CD4-positive, alpha-beta T cell (primary cell): ENCODE data around the gene MYH11. TPM values are rescaled to one million over a fixed set of nuclear protein-coding genes. Genes with fewer than 3 reads are reported as not detected.
"Not testable (repeated sequence)": the region's sequence is repeated elsewhere in the genome, so short reads cannot be mapped to it uniquely, and the experiment has no call there.

ENCODE experiments used
- ATAC-seq: fragments of 200-7000 bp; cut with Tn5 transposase; one replicate; pipeline ENCODE4 v1.10.0; 2022; ENCODE audit warnings: mild to moderate bottlenecking; ENCODE audit not compliant: poor library complexity
- CTCF ChIA-PET: fragments of 350-600 bp; sonication (Branson Sonifier 250); formaldehyde crosslinking; loops from one replicate; lab custom pipeline; 2021; ENCODE audit warnings: antibody characterized with exemption, inconsistent platforms; lab: Charles Lee
- POLR2A ChIA-PET: fragments of 350-600 bp; sonication (Branson Sonifier 250); formaldehyde crosslinking; loops from one replicate; lab custom pipeline; 2021; ENCODE audit warnings: antibody characterized with exemption, inconsistent platforms; lab: Charles Lee
- DNase-seq, 14 experiments: peaks; one replicate each; pipeline ENCODE4 v3.0.0-alpha.2; 2013 to 2020; ENCODE audit warnings: mixed read lengths in 2 of 14
- H3K27ac ChIP-seq, 2 donors: one replicate each; pipeline versions ENCODE4 v1.5.1 to v1.7.0; 2013; ENCODE audit warnings: low read length in 2 of 2, low read depth in 1 of 2, mild to moderate bottlenecking in 1 of 2
- H3K27me3 ChIP-seq, 2 experiments: 1 replicate in 1 of 2; 2 replicates in 1 of 2; pipeline versions ENCODE4 v1.6.1 to v1.7.0; 2013; ENCODE audit warnings: low read length in 2 of 2, control low read depth in 1 of 2, mild to moderate bottlenecking in 1 of 2, moderate library complexity in 1 of 2; ENCODE audit not compliant: insufficient read depth in 2 of 2, control insufficient read depth in 1 of 2
- H3K36me3 ChIP-seq: one replicate; pipeline ENCODE4 v1.6.1; 2013; ENCODE audit warnings: low read length, control low read depth; ENCODE audit not compliant: insufficient read depth
- H3K4me1 ChIP-seq: one replicate; pipeline ENCODE4 v1.6.1; 2013; ENCODE audit warnings: low read length, control low read depth; ENCODE audit not compliant: insufficient read depth
- H3K4me3 ChIP-seq: one replicate; pipeline ENCODE4 v1.5.1; 2013; ENCODE audit warnings: mild to moderate bottlenecking, low read length, moderate library complexity
- H3K9me3 ChIP-seq, 2 experiments: 1 replicate in 1 of 2; 2 replicates in 1 of 2; pipeline versions ENCODE4 v1.6.1 to v1.7.0; 2013; ENCODE audit warnings: low read length in 2 of 2, mild to moderate bottlenecking in 2 of 2, control low read depth in 1 of 2, moderate library complexity in 1 of 2; ENCODE audit not compliant: control insufficient read depth in 1 of 2, insufficient read depth in 1 of 2
- H3K27ac Mint-ChIP-seq: one replicate; pipeline ENCODE4 v1.8.0; 2020; ENCODE audit warnings: mixed read lengths
- H3K27me3 Mint-ChIP-seq: one replicate; pipeline ENCODE4 v1.8.0; 2021; ENCODE audit warnings: mixed read lengths
- H3K36me3 Mint-ChIP-seq: one replicate; pipeline ENCODE4 v1.8.0; 2021; ENCODE audit warnings: low read depth, mixed read lengths
- H3K4me1 Mint-ChIP-seq: one replicate; pipeline ENCODE4 v1.8.0; 2021; ENCODE audit warnings: low read depth, mixed read lengths
- H3K4me3 Mint-ChIP-seq: one replicate; pipeline ENCODE4 v1.8.0; 2020; ENCODE audit warnings: mild to moderate bottlenecking, mixed read lengths
- H3K9me3 Mint-ChIP-seq: one replicate; pipeline ENCODE4 v1.8.0; 2020; ENCODE audit warnings: mixed read lengths
- intact Hi-C, 2 experiments: fragments of 100-400 bp; cut with DNase I in 1 of 2; cut with micrococcal nuclease in 1 of 2; formaldehyde crosslinking; loops; one replicate each; pipeline versions ENCODE4 v1.15.1 to v1.9.0; 2023 to 2025; cut with DNase I, micrococcal nuclease
- total RNA-seq, 174 experiments: library from RNA in 2 of 174; stranded (reverse) in 2 of 174; gene quantifications; one replicate each; pipeline ENCODE4 v1.2.3 and lab custom pipeline; 2021 to 2026
- TF ChIP-seq, protein P1 (sequence below): fragments of 200-600 bp; IDR thresholded peaks from one replicate; pipeline ENCODE4 v1.8.0; 2022; ENCODE audit warnings: antibody characterized with exemption, mild to moderate bottlenecking

The MYH11 gene
- total RNA-seq, 2 experiments from 2014 or later: not detected

DNA sequence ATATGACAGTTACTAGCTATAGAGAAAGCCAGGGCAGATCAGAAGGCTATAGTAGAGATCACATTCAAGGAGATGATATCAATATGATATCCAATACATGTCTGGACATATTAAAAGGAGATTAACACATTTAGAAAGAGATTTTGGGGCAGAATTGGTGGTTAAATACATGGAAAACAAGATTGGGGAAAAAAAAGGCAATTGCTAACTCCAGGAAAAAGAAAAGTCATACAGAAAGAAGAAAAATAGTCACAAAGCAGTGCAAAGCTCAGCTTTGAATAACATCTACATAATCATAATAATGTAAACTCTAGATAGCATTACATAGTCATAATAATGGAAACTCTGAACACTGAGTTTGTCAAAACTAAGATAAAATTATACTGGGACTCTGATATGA, 40.6 kb downstream of the MYH11 start:
- H3K9me3 Mint-ChIP-seq: peaks cover 8% of the 10 kb centered on the region
- H3K4me1 Mint-ChIP-seq: no peaks in the 10 kb centered on the region
- ChIA-PET POLR2A (no interaction called here), CTCF (no interaction called here)
- H3K27ac Mint-ChIP-seq: no peak overlapping the region
- Histone ChIP-seq H3K4me1 (no peaks in the 10 kb centered on the region), H3K9me3 (peaks cover 15 to 18% of the 10 kb centered on the region in 2 experiments), H3K27ac (no peak overlapping the region), H3K4me3 (no peak overlapping the region), H3K27me3 (peaks cover 5 to 12% of the 10 kb centered on the region in 2 experiments), H3K36me3 (no peaks in the 10 kb centered on the region)
- peaks cover 11% of the 10 kb centered on the region for H3K27me3 Mint-ChIP-seq
- no peak overlapping the region for H3K4me3 Mint-ChIP-seq
- TF ChIP-seq, protein P1, sequence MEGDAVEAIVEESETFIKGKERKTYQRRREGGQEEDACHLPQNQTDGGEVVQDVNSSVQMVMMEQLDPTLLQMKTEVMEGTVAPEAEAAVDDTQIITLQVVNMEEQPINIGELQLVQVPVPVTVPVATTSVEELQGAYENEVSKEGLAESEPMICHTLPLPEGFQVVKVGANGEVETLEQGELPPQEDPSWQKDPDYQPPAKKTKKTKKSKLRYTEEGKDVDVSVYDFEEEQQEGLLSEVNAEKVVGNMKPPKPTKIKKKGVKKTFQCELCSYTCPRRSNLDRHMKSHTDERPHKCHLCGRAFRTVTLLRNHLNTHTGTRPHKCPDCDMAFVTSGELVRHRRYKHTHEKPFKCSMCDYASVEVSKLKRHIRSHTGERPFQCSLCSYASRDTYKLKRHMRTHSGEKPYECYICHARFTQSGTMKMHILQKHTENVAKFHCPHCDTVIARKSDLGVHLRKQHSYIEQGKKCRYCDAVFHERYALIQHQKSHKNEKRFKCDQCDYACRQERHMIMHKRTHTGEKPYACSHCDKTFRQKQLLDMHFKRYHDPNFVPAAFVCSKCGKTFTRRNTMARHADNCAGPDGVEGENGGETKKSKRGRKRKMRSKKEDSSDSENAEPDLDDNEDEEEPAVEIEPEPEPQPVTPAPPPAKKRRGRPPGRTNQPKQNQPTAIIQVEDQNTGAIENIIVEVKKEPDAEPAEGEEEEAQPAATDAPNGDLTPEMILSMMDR: no peak
- intact Hi-C loops: no loop called here
- no peak for DNase-seq
- no peaks in the 10 kb centered on the region for H3K36me3 Mint-ChIP-seq
- no peak for ATAC-seq

- H3K27ac ChIP-seq, ATAC-seq, H3K4me3 Mint-ChIP-seq, POLR2A ChIA-PET, H3K4me1 Mint-ChIP-seq, DNase-seq, H3K4me3 ChIP-seq, H3K36me3 Mint-ChIP-seq, intact Hi-C loops, H3K27ac Mint-ChIP-seq, H3K36me3 ChIP-seq, H3K4me1 ChIP-seq, H3K9me3 Mint-ChIP-seq, CTCF ChIA-PET: not testable (repeated sequence)
- Histone ChIP-seq H3K9me3 (peaks cover 14 to 18% of the 10 kb centered on the region in 2 experiments), H3K27me3 (peaks cover 5 to 19% of the 10 kb centered on the region in 2 experiments)
- H3K27me3 Mint-ChIP-seq: peaks cover 24% of the 10 kb centered on the region
Observed at GRCh38 chr16:15812401-15812750, 44.5 kb downstream of the MYH11 start.

DNA sequence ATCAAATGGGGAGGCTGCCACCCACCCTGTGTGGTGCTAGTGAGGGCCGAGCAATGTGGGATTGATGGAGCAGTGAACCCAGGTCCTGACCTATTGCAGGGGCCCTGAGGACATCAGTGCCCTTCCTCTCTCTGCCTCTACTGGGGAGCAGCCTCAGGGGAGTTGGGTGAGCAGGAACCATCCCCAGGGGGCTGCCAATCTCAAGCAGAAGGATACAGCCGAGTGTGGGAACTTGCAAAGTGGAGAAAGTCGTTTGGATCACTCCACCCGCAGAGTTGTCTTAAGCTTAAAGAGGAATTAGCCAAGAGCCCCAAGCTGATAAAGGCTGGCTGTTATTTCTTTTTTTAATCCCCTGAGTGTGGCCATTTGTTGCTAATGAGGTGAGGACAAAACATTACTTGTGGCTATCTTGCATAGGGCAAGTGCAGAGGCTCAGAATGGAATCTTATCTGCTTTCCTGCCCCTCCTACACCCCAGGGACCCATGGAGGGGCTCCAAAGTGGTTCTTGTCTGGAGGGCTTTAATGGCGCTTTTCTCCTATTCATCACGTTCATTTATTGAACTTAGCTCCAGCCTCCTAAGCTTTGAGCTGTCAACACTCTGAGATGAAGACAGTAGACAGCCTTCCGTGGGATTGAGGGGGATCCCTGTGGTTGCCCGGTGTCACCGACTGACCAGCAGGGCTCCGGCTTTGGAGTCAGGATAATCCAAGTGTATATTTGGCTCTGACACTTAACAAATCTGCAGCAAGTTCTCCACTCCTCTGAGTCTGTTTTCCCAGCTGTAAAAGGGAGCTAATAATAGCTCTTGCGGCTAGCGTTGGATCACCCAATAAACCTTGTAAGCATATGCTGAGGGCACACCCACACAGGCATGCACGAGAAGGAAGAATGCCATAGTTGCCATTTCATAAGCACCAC, 45.1 kb downstream of the MYH11 start:
- intact Hi-C loops: no loop called here
- ChIA-PET POLR2A (no interaction called here), CTCF (no interaction called here)
- Histone ChIP-seq H3K4me1 (no peaks in the 10 kb centered on the region), H3K9me3 (peaks cover 9 to 18% of the 10 kb centered on the region in 2 experiments), H3K4me3 (no peak overlapping the region), H3K36me3 (no peaks in the 10 kb centered on the region), H3K27me3 (peaks cover 5 to 19% of the 10 kb centered on the region in 2 experiments), H3K27ac (no peak overlapping the region)
- Mint-ChIP-seq H3K4me3 (no peak overlapping the region), H3K4me1 (no peaks in the 10 kb centered on the region), H3K27me3 (peaks cover 24% of the 10 kb centered on the region), H3K36me3 (no peaks in the 10 kb centered on the region), H3K27ac (no peak overlapping the region), H3K9me3 (peaks cover 8% of the 10 kb centered on the region)
- DNase-seq (no peak), ATAC-seq (no peak)
- TF ChIP-seq, protein P1: no peak
